ENCODE data around the gene HMCN1.

Gene HMCN1

DNA sequence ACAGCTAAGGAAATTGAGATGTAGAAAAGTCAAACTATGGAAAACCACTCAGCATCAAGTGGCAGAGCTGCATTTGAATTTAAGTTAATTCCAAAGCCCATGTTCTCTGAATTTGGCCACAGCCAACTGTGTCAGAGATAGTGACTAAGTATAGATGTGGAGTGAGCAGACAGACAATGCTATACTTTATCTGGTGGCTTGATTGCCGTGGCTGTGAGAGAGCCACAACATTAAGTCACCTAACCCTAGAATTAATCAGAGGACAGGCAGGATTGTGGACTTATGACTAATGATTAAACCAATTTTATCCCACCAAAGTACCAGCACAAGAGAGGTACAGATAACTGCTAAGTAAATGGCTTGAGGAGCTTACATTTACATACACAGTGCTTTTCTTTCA, 431.1 kb downstream of the HMCN1 start:
- no CpG with 5 or more reads among the region's 1 CpG for WGBS (ENCODE audit: extremely low coverage, insufficient coverage, insufficient read length)
- H3K18ac ChIP-seq (ENCODE audit: low read length) = no peak overlapping the region

DNA sequence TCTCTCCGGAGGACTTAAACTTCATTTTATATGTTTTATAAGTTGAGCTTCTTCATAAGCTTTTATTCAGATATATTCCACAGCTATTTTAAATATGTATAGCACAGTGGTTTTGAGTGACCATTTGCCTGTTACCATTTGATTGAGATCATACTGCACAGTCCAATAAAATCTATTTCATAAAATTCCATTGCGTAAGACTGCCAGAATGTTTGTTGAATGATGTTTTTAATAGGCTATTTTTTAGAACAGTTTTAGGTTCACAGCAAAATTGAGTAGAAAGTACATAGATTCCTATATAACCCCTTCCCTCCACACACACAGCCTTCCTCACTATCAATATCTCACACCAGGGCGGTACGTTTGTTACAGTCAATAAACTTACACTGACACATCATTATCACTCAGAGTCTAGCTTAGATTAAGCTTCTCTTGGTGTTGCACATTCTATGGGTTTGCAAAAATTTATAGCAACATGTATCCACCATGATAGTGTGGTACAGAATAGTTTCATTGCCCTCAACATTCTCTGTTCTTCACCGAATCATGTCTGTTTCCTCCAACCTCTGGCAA, 433.0 kb downstream of the HMCN1 start:
- no CpG with 5 or more reads among the region's 5 CpGs for WGBS (ENCODE audit: extremely low coverage, insufficient coverage, insufficient read length)

More for the DNA sequence above, 431.1 kb downstream of the HMCN1 start:
- H3K4ac ChIP-seq (ENCODE audit: low read depth, low read length) = no peak overlapping the region
- H2BK5ac ChIP-seq (ENCODE audit: low read depth, low read length, poor library complexity) = no peak overlapping the region
- H4K91ac ChIP-seq (ENCODE audit: low read depth, low read length) = no peak overlapping the region
- H2AK5ac ChIP-seq (ENCODE audit: low read length) = no peak overlapping the region
- H2BK12ac ChIP-seq (ENCODE audit: low read length) = no peak overlapping the region
- H3K4me1 ChIP-seq (ENCODE audit: control insufficient read depth in 1 of 2, insufficient read depth in 2 of 2, low read length in 2 of 2) = no peaks in the 10 kb centered on the region
- no peaks in the 10 kb centered on the region for H3K36me3 ChIP-seq (ENCODE audit: control insufficient read depth in 1 of 2, insufficient read depth in 2 of 2, low read length in 2 of 2)
- no peak overlapping the region for H3K14ac ChIP-seq (ENCODE audit: low read length)
- no peaks in the 10 kb centered on the region for H3K79me1 ChIP-seq (ENCODE audit: low read length)
- no peak overlapping the region for H3K4me2 ChIP-seq (ENCODE audit: low read length)
- H4K8ac ChIP-seq (ENCODE audit: low read depth, low read length) = no peak overlapping the region
- H2AFZ ChIP-seq (ENCODE audit: insufficient read depth, low read length, poor library complexity) = no peak overlapping the region
- H3K23ac ChIP-seq (ENCODE audit: low read length) = no peak overlapping the region
- no peak overlapping the region for H2BK120ac ChIP-seq (ENCODE audit: insufficient read depth, low read length, poor library complexity)
- H3K4me3 ChIP-seq (ENCODE audit: low read depth, low read length) = no peak overlapping the region
- no peaks in the 10 kb centered on the region for H3K27me3 ChIP-seq (ENCODE audit: insufficient read depth, low read length)
- H4K12ac ChIP-seq (ENCODE audit: low read depth, low read length) = no peak overlapping the region
- peaks cover 2% of the 10 kb centered on the region for H3K9me3 ChIP-seq (ENCODE audit: insufficient read depth, low read depth, low read length)
- no peak for DNase-seq
- H3K79me2 ChIP-seq (ENCODE audit: control insufficient read depth, insufficient read depth, low read length, poor library complexity) = no peaks in the 10 kb centered on the region
- no peak overlapping the region for H3K9ac ChIP-seq (ENCODE audit: low read length)
- no peak overlapping the region for H3K27ac ChIP-seq (ENCODE audit: low read depth, low read length)

DNA sequence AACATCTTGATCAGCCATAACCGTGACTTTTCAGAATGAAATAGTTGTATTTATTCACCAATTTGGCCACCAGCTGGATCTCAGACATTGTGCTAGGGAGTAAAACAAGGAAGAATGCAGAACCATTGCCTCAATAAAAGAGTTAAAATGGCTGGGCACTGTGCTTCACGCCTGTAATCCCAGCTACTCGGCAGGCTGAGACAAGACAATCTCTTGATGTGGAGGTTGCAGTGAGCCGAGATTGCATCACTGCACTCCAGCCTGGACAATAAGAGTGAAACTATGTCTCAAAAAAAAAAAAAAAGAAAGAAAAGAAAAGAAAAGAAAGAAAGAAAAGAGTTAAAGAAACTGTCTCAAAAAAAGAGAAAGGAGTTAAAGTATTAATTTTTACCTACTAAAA, 441.4 kb downstream of the HMCN1 start:
- DNase-seq = no peak
- no peak overlapping the region for H2AFZ ChIP-seq (ENCODE audit: insufficient read depth, low read length, poor library complexity)
- H4K8ac ChIP-seq (ENCODE audit: low read depth, low read length) = no peak overlapping the region
- no peaks in the 10 kb centered on the region for H3K4me1 ChIP-seq (ENCODE audit: control insufficient read depth in 1 of 2, insufficient read depth in 2 of 2, low read length in 2 of 2)
- no peaks in the 10 kb centered on the region for H3K27me3 ChIP-seq (ENCODE audit: insufficient read depth, low read length)
- no peak overlapping the region for H4K12ac ChIP-seq (ENCODE audit: low read depth, low read length)
- H3K18ac ChIP-seq (ENCODE audit: low read length) = no peak overlapping the region
- no peak overlapping the region for H4K91ac ChIP-seq (ENCODE audit: low read depth, low read length)
- no peak overlapping the region for H3K23ac ChIP-seq (ENCODE audit: low read length)
- no peak overlapping the region for H3K4ac ChIP-seq (ENCODE audit: low read depth, low read length)
- H3K79me1 ChIP-seq (ENCODE audit: low read length) = no peaks in the 10 kb centered on the region
- H3K4me2 ChIP-seq (ENCODE audit: low read length) = no peak overlapping the region
- H3K9me3 ChIP-seq (ENCODE audit: insufficient read depth, low read depth, low read length) = no peaks in the 10 kb centered on the region
- no peak overlapping the region for H3K9ac ChIP-seq (ENCODE audit: low read length)
- H3K27ac ChIP-seq (ENCODE audit: low read depth, low read length) = no peak overlapping the region
- H3K79me2 ChIP-seq (ENCODE audit: control insufficient read depth, insufficient read depth, low read length, poor library complexity) = no peaks in the 10 kb centered on the region
- no peak overlapping the region for H2BK120ac ChIP-seq (ENCODE audit: insufficient read depth, low read length, poor library complexity)
- no peak overlapping the region for H2BK5ac ChIP-seq (ENCODE audit: low read depth, low read length, poor library complexity)
- WGBS (ENCODE audit: extremely low coverage, insufficient coverage, insufficient read length) = no CpG with 5 or more reads among the region's 4 CpGs
- H3K14ac ChIP-seq (ENCODE audit: low read length) = no peak overlapping the region
- no peak overlapping the region for H3K4me3 ChIP-seq (ENCODE audit: low read depth, low read length)
- no peak overlapping the region for H2AK5ac ChIP-seq (ENCODE audit: low read length)
- peaks cover 0 to 1% of the 10 kb centered on the region in 2 experiments for H3K36me3 ChIP-seq (ENCODE audit: control insufficient read depth in 1 of 2, insufficient read depth in 2 of 2, low read length in 2 of 2)
- H2BK12ac ChIP-seq (ENCODE audit: low read length) = no peak overlapping the region

More for the DNA sequence above, 433.0 kb downstream of the HMCN1 start:
- H3K4ac ChIP-seq (ENCODE audit: low read depth, low read length) = no peak overlapping the region
- no peak for DNase-seq
- H3K4me1 ChIP-seq (ENCODE audit: control insufficient read depth in 1 of 2, insufficient read depth in 2 of 2, low read length in 2 of 2) = no peaks in the 10 kb centered on the region
- no peak overlapping the region for H4K8ac ChIP-seq (ENCODE audit: low read depth, low read length)
- no peak overlapping the region for H3K4me3 ChIP-seq (ENCODE audit: low read depth, low read length)
- no peak overlapping the region for H2BK5ac ChIP-seq (ENCODE audit: low read depth, low read length, poor library complexity)
- H4K12ac ChIP-seq (ENCODE audit: low read depth, low read length) = no peak overlapping the region
- no peak overlapping the region for H3K23ac ChIP-seq (ENCODE audit: low read length)
- no peaks in the 10 kb centered on the region for H3K79me2 ChIP-seq (ENCODE audit: control insufficient read depth, insufficient read depth, low read length, poor library complexity)
- no peaks in the 10 kb centered on the region for H3K79me1 ChIP-seq (ENCODE audit: low read length)
- no peak overlapping the region for H3K27ac ChIP-seq (ENCODE audit: low read depth, low read length)
- peaks cover 0 to 1% of the 10 kb centered on the region in 2 experiments for H3K36me3 ChIP-seq (ENCODE audit: control insufficient read depth in 1 of 2, insufficient read depth in 2 of 2, low read length in 2 of 2)
- H3K27me3 ChIP-seq (ENCODE audit: insufficient read depth, low read length) = no peaks in the 10 kb centered on the region
- no peak overlapping the region for H2AK5ac ChIP-seq (ENCODE audit: low read length)
- no peak overlapping the region for H2BK12ac ChIP-seq (ENCODE audit: low read length)
- H3K18ac ChIP-seq (ENCODE audit: low read length) = no peak overlapping the region
- H2AFZ ChIP-seq (ENCODE audit: insufficient read depth, low read length, poor library complexity) = no peak overlapping the region
- H3K14ac ChIP-seq (ENCODE audit: low read length) = no peak overlapping the region
- H3K4me2 ChIP-seq (ENCODE audit: low read length) = no peak overlapping the region
- peaks cover 2% of the 10 kb centered on the region for H3K9me3 ChIP-seq (ENCODE audit: insufficient read depth, low read depth, low read length)
- H2BK120ac ChIP-seq (ENCODE audit: insufficient read depth, low read length, poor library complexity) = no peak overlapping the region
- H4K91ac ChIP-seq (ENCODE audit: low read depth, low read length) = no peak overlapping the region
- no peak overlapping the region for H3K9ac ChIP-seq (ENCODE audit: low read length)

DNA sequence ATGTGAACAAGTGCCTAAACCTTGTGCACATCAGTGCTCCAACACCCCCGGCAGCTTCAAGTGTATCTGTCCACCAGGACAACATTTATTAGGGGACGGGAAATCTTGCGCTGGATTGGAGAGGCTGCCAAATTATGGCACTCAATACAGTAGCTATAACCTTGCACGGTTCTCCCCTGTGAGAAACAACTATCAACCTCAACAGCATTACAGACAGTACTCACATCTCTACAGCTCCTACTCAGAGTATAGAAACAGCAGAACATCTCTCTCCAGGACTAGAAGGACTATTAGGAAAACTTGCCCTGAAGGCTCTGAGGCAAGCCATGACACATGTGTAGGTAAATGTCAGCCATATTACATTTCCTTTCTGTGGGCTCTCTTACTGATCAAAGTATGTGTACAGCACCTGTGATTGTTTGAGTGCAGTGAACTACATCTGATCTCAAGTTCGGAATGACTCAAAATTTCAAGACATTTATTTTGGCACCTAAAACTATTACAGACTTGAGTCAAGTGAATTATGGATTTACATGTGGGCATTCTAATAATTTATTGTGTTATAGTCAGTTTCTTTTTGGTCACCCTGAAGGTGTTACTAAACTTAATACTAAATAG, 444.3 kb downstream of the HMCN1 start:
- Histone ChIP-seq H2AFZ (ENCODE audit: insufficient read depth, low read length, poor library complexity) (no peak overlapping the region), H4K8ac (ENCODE audit: low read depth, low read length) (no peak overlapping the region), H3K18ac (ENCODE audit: low read length) (no peak overlapping the region), H3K27me3 (ENCODE audit: insufficient read depth, low read length) (no peaks in the 10 kb centered on the region), H2AK5ac (ENCODE audit: low read length) (no peak overlapping the region), H3K4ac (ENCODE audit: low read depth, low read length) (no peak overlapping the region), H4K12ac (ENCODE audit: low read depth, low read length) (no peak overlapping the region), H3K23ac (ENCODE audit: low read length) (no peak overlapping the region), H2BK12ac (ENCODE audit: low read length) (no peak overlapping the region), H3K79me2 (ENCODE audit: control insufficient read depth, insufficient read depth, low read length, poor library complexity) (no peaks in the 10 kb centered on the region), H3K4me2 (ENCODE audit: low read length) (no peak overlapping the region), H3K79me1 (ENCODE audit: low read length) (no peaks in the 10 kb centered on the region), H4K91ac (ENCODE audit: low read depth, low read length) (no peak overlapping the region), H2BK120ac (ENCODE audit: insufficient read depth, low read length, poor library complexity) (no peak overlapping the region), H3K4me3 (ENCODE audit: low read depth, low read length) (no peak overlapping the region), H3K14ac (ENCODE audit: low read length) (no peak overlapping the region), H3K9ac (ENCODE audit: low read length) (no peak overlapping the region), H2BK5ac (ENCODE audit: low read depth, low read length, poor library complexity) (no peak overlapping the region), H3K36me3 (ENCODE audit: control insufficient read depth in 1 of 2, insufficient read depth in 2 of 2, low read length in 2 of 2) (no peaks in the 10 kb centered on the region), H3K27ac (ENCODE audit: low read depth, low read length) (no peak overlapping the region), H3K4me1 (ENCODE audit: control insufficient read depth in 1 of 2, insufficient read depth in 2 of 2, low read length in 2 of 2) (no peaks in the 10 kb centered on the region), H3K9me3 (ENCODE audit: insufficient read depth, low read depth, low read length) (no peaks in the 10 kb centered on the region)
- WGBS (ENCODE audit: extremely low coverage, insufficient coverage, insufficient read length) = no CpG with 5 or more reads among the region's 5 CpGs
- DNase-seq = no peak

Measured in trophoblast cell (in vitro differentiated cells and primary cell).